AG10803 (cell line): Measurements from ENCODE around the gene C1orf52.

Experiments
- DNase-seq: peaks from one replicate; pipeline ENCODE4 v3.0.0; 2010; ENCODE audit warnings: low read depth
- H3K4me3 ChIP-seq: 2 replicates; pipeline ENCODE4 v1.5.1; 2011; ENCODE audit warnings: mild to moderate bottlenecking, low read length, control low read depth
- TF ChIP-seq, protein P1 (sequence below): conservative IDR thresholded peaks from 2 replicates; pipeline ENCODE4 v1.5.1; 2011; ENCODE audit warnings: mild to moderate bottlenecking, low read length, control low read depth, inconsistent platforms

The C1orf52 gene

GRCh38 chr1:85289207-85289847 is 29.9 kb upstream of the C1orf52 start:
- TF ChIP-seq, protein P1, sequence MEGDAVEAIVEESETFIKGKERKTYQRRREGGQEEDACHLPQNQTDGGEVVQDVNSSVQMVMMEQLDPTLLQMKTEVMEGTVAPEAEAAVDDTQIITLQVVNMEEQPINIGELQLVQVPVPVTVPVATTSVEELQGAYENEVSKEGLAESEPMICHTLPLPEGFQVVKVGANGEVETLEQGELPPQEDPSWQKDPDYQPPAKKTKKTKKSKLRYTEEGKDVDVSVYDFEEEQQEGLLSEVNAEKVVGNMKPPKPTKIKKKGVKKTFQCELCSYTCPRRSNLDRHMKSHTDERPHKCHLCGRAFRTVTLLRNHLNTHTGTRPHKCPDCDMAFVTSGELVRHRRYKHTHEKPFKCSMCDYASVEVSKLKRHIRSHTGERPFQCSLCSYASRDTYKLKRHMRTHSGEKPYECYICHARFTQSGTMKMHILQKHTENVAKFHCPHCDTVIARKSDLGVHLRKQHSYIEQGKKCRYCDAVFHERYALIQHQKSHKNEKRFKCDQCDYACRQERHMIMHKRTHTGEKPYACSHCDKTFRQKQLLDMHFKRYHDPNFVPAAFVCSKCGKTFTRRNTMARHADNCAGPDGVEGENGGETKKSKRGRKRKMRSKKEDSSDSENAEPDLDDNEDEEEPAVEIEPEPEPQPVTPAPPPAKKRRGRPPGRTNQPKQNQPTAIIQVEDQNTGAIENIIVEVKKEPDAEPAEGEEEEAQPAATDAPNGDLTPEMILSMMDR, result no peak
- H3K4me3 ChIP-seq, result no peak overlapping the region
- peak; percentile 83 for DNase-seq

DNA sequence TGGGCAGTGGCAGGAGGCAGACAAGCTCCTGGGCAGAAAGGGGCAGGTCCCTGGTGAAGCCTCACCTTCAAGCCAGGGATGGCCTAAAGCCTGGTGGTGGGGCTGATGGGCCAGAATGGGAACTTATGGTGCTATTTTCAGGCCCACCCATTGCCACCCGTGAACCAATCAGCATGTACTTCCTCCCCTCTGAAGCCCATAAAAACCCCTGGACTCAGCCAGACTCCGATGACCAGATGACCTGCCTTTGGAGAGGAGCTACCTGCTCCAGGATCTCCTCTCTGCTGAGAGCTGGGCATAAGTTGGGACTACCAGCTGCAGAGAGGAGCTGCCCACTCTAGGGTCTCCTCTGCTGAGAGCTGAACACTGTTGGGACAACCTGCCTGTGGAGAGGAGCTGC is 24.7 kb upstream of the C1orf52 start:
- TF ChIP-seq, protein P1, result no peak
- DNase-seq, result no peak

GRCh38 chr1:85283475-85284199 is 24.2 kb upstream of the C1orf52 start:
- H3K4me3 ChIP-seq, result no peak overlapping the region
- TF ChIP-seq, protein P1, result no peak
- no peak for DNase-seq

More for the DNA sequence above, 24.7 kb upstream of the C1orf52 start:
- H3K4me3 ChIP-seq, result no peak overlapping the region

GRCh38 chr1:85282424-85282823 is 23.0 kb upstream of the C1orf52 start:
- TF ChIP-seq, protein P1, result no peak
- no peak for DNase-seq
- no peak overlapping the region for H3K4me3 ChIP-seq

- DNase-seq, result peak; percentile 75
- TF ChIP-seq, protein P1, result no peak
- no peak overlapping the region for H3K4me3 ChIP-seq
These were observed 21.2 kb upstream of the C1orf52 start for GRCh38 chr1:85280636-85281035.

GRCh38 chr1:85279458-85280080 is 20.1 kb upstream of the C1orf52 start:
- TF ChIP-seq, protein P1, result no peak
- H3K4me3 ChIP-seq, result peak overlapping the region; percentile 44
- no peak for DNase-seq
